GM21786 (cell line): ENCODE measurements around the gene MRPL28.
A peak's percentile ranks its signal among the peaks of the same experiment; 100 is the strongest.
"Not testable (repeated sequence)": the region's sequence is repeated elsewhere in the genome, so short reads cannot be mapped to it uniquely, and the experiment has no call there.

Experiments used
- ATAC-seq: cut with Tn5 transposase; IDR thresholded peaks from one replicate; pipeline ENCODE4 v1.9.1; 2021; ENCODE audit not compliant: unreplicated experiment

MRPL28 gene

DNA sequence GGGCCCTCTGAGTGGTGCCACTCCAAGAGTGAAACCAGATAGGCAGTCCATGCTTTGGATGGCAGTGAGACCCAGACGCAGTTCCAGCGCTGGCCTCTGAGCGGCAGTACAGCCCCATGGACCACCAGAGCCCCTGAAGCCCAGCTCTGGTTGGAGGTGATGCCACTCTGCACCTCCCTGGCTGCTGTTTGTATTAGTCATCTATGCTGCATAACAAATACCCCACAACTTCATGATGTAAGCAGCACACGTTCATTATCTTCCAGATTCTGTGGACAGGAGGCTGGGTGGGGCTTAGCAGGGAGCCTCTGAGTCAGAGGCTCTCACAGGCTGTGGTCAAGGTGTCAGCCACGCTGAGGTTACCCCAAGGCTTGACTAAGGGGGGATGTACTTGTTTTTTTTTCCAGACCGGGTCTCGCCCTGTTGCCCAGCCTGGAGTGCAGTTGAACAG, 21.6 kb upstream of the MRPL28 start:
- ATAC-seq: no peak

DNA sequence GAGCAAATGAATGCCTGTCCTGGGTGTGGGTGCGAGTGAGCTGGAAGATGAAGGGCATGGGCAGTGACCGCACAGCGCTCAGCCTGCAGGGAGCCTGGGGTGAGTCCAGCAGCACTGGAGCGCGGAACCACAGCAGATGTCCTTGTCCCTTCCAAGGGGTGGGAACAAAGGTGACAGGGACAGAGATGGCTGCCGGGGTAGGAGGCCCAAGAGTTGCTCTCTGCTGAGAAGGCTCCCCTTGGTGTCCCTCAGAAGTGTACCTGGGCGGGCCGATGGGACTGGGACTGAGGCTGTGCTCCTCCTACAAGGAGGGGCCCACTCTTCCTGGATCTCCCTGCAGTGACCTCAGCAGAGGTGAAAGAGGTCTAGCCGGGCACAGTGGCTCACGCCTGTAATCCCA, 19.0 kb upstream of the MRPL28 start:
- no peak for ATAC-seq

DNA sequence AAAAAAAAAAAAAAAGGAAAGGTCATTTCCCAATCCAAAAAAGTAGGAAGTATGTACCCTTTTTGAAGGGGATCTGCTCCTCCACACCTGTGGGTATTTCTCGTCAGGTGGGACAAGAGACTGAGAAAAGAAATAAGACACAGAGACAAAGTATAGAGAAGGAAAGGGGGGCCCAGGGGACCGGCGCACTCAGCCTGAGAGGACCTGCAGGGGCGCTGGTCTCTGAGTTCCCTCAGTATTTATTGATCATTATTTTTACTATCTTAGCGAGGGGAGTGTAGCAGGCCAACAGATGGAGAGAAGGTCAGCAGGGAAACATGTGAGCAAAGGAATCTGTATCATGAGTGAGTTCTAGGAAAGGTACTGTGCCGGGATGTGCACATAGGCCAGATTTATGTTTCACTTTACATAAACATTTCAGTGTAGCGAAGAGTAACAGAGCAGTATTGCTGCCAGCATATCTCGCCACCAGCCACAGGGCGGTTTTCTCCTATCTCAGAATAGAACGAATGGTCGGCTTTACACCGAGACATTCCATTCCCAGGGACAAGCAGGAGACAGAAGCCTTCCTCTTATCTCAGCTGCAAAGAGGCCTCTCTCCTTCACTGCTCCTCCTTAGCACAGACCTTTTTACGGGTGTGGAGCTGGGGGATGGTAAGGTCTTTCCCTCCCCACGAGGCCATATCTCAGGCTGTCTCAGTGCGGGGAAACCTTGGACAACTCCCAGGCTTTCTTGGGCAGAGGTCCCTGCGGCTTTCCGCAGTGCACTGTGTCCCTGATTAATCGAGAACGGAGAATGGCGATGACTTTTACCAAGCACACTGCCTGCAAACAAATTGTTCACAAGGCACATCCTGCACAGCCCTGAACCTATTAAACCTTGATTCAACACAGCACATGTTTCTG, 17.7 kb upstream of the MRPL28 start:
- ATAC-seq: not testable (repeated sequence)

DNA sequence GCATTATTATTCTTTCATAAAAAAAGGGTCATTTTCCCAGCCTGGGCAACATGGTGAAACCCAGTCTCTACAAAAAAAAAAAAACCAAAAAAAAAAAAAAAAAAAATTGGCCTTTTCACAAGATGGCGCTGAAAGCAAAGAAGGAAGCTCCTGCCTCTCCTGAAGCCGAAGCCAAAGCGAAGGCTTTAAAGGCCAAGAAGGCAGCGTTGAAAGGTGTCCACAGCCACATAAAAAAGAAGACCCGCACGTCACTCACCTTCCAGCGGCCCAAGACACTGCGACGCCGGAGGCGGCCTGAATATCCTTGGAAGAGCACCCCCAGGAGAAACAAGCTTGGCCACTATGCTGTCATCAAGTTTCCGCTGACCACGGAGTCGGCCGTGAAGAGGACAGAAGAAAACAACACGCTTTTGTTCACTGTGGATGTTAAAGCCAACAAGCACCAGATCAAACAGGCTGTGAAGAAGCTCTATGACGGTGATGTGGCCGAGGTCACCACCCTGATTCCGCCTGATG, 16.4 kb upstream of the MRPL28 start:
- ATAC-seq: no peak

DNA sequence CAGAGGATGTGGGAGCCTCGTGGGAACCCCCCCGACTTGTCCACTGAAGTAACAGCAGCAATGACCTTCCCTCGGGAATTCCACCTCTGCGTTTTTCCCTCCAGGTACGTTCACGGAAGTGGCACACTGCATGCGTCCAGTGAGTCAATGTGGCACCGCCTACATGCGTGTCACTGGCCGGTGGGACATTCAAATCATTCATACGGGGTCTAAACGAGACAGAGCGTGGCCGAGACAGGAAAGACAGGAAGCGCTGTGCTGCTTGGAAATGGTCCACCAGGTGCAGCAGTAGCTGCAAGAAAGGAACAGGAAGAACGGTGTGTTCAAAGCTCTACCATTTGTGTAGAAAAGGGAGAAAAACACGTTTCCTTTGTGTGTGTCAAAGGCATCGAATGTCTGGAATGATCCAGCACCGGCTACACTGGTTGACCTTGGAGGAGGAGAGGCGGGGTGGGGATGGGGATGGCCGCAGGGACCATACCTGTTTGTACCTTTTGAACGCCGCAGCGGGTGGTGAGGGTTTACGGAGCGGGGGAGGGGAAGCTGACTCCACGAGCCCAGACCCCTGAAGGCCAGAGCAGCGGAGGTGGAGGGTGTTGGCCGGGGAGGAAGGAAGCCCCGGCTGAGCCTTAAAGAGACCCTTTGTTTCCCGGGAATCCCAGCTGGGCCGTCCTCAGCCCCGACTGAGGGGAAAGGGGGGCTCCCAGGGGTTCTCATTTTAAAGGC, 13.2 kb upstream of the MRPL28 start:
- no peak for ATAC-seq

DNA sequence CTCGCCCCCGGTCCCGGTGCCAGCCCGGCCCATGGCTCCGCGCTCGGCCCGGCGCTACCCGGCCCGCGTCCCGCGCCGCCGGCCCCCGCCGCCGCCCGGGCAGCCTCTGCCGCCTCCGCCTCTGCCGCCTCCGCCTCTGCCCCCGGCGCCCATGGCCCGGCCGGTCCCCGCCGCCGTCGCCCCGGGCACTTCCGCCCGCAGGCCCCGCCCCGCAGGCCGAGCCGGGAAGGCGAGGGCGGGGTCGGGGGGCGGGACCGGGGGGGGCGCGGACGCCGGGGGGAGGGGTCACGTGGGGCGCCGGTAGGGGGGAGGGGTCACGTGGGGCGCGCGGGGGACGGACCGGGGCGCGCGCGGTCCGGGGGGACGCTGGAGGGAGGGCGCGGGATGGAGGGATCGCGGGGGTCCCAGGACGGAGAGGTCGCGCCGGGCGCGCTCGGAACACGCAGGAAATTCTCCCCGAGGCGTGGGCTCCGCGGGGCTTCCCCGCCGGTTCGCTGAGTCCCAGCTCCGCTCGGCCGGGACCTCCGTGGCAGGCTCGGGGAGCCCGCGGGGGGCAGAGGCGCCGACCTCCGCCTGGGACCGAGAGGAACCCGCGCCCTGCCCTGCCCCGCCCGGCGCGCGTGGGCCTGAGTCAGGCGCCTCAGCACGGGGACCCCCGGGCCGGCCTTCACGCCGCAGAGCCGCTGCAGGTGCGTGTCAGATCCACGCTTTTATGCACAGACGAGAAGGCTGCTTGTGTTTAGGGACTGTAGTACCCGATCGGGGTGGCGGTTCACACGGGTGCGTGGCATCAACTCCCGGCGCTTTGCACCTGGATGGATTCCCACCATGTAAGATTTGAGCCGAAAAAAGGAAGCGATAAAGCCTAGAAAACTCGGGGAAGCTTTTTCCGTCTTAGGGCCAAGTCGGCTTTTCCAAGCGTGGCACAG, 11.7 kb upstream of the MRPL28 start, which contains the start of gene PGAP6:
Gene PGAP6 (minus strand): TSS at position 190 of the 929 bp plus-strand sequence. CDS start 157 bp downstream, at position 33.
- peak; percentile 44 for ATAC-seq

DNA sequence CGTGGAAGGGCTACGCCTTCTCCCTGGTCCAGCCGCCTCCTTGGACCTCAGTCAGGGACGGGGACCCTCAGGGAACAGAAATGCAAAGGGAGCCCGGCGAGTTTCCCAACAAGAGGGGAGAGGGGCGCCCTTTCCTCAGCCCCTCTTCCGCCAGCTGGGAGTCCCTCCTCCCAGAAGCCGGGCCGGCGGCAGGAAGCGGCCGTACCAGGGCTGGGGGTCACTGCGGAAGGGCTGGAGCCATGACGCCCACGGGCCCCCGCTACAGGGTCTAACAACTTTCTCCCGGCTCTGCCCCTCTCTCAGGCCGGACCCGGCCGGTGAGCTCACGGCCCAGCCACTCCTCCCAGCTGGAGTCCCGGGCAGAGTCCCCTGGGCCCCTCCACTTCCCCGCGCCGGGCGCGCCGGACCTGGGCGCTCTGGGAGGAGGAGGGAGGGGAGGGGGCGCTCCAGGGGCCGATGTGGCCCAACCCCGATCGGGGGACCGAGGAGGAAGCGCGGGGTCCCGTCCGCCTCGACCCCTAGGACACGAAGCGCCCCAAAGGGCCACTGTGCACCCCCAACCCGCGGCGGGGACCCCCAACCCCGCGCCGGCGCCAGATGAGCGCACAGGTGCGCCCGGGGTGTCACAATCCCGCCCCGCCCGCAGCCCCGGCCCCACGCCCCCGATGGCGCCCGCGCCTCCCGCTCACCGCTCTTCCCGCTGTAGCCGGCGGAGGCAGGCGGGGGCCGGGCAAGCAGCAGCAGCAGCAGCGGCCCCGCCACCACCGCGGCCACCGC, 10.9 kb upstream of the MRPL28 start:
- ATAC-seq: peak; percentile 31

DNA sequence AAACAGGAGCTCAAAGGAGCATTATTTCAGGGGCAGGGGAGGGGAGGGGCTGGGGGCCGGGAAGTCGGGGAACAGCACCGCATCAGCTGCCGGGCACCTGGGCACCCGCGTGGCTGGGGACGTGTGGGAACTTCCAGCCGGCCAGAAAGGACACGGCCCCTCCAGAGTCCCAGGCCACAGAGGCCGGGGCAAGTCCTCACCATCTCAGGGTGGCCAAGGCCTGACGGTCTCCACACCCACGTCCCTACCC, 10.3 kb upstream of the MRPL28 start:
- ATAC-seq: no peak

DNA sequence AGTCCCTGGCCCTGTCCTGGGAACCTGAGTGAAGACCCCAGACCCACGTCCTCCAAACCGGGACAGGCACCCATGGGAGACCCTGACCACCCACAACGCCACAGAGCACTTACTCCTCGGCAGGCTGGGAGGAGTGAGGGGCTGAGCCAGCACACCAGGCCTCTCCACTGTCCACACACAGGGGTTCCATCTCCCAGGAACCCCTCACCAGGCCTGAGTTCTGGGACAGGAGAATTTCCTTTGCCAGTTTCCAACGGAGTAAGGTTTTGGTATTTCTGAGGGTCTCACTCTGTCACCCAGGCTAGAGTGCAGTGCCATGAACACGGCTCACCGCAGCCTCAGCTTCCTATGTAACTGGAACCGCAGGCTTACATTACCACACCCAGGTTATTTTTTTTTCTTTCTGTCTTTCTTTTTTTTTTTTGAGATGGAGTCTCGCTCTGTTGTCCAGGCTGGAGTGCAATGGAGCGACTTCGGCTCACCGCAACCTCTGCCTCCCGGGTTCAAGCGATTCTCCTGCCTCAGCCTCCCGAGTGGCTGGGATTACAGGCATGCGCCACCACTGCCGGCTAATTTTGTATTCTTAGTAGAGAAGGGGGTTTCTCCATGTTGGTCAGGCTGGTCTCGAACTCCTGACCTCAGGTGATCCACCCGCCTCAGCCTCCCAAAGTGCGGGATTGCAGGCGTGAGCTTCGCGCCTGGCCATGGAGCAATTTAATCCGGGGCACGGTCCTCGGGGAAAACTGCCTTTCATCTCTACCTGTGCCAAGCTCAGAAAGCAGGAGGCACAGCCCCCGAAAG, 9.8 kb upstream of the MRPL28 start:
- ATAC-seq: no peak

DNA sequence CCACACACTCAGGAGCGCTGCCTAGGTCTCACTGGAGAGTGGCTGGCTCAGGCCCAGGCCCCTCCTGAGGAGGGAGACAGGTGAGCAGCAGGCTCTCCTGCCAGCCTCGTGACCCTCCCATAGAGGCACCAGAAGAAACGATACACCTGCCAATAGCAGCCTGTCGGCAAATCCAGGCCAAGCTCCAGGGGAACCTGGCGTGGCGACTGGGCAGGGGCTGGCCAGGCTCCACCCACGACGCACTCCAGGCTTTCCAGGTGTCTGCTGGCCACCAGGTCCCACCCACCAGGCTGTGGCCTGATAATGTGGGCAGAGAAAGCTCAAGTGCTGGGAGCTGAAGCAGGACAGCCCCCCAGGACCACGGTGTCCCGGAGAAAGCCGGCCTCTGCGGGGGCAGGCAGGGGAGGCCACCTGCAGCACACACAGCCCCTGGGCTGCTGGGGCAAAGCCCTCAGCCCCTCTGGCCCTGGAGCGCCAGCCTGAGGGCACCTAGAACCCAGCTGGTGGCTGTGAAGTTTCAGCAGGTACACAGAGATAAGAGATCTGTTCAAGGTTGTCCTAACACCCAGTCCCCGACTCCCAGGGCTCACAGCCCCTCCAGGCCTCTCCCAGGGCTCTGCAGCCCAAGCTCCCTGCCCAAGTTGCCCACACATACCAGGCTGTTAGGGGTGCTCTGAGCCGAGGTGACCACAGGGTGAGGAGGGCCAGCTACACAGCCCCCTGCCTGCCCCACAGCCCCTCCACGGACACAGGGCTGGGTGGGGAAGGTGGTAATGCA, 9.0 kb upstream of the MRPL28 start:
- no peak for ATAC-seq

DNA sequence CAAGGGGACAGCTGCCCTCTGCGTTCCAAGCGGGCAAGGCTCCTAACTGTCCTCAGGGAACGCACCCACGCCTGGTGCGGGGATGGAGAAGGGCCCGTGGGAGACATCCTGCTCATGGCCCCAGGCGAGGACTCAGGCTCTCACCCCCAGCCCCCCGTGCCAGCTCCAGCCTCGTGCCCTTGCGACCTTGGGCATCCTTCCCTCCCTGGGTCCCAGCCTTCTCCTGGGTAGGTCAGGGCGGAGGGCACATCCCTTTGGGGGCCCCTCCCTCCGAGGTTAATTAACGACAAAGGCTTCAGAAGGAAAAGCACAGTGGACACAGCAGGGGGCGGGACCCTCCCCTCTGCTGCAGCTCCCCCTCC, 8.5 kb upstream of the MRPL28 start:
- ATAC-seq: no peak

DNA sequence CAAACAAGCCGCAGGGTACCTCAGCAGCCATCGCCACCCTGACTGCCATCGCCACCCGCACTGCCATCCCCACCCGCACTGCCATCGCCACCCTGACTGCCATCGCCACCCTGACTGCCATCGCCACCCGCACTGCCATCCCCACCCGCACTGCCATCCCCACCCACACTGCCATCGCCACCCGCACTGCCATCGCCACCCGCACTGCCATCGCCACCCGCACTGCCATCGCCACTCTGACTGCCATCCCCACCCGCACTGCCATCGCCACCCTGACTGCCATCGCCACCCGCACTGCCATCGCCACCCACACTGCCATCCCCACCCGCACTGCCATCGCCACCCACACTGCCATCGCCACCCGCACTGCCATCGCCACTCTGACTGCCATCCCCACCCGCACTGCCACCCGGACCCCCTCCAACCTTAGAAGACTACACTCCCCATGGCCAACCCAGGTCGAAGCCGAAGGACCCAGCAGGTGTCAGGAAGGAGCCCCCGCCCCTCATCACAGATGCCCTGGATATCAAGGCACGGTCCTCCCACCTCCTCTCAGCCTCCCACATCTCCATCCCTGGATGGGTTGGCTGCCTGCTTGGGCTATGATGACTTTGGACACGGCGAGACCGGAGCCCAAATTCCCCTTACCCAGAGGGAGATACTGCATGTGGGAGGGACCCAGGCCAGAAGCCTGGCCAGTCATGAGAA, 7.9 kb upstream of the MRPL28 start:
- not testable (repeated sequence) for ATAC-seq

DNA sequence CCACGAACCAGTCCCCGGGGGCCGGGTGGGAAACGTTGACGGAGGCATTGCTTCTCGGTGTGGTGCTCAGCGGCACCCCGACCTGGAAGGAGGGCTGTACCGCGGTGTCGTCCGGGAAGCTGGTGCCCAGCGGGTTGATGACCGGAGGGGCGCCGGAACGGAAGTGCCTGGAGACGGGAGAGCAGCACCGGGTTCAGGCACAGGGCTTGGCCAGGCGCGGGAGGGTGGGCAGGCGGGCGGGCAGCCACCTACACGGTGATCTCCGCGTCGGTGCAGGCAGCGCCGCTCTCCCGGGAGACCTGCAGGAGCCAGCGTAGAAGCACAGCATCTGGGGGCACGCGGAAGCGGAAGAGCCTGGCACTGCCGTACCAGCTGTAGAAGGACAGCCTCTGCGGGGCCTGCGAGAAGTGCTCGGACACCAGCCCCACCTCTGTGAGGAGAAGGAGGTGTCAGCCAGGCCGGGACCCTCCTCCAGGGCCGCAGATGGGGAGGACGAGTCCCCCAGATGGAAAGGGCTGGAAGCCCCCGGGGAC, 7.1 kb upstream of the MRPL28 start:
- no peak for ATAC-seq

DNA sequence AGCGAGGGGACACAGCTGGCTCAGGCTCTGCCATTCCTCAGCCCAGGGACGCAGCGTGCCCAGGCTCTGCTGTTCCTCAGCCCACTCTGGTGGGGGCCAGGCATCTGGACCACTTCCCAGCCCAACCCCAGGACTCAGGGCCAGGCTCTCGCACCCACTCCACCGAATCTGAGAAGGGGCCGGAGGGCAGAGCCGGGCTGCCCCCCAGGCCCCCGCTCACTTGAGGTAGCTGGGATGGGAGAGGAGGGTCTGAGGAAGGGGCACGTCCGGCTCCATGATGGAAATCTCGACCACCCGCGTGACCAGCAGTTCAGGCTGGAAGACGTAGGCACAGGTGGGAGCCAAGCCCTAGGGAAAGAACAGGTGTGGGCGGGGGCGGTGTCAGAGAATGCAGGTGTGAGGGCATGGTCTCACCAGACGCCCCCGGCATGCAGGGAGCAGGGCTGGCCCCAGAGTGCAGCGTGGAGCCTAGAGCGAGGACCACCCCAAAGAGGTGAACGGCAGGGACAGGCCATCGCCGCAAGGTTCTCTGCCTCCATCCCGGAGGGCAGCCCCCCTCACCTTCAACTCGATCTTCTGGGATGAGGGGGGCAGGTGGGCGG, 6.6 kb upstream of the MRPL28 start:
- no peak for ATAC-seq

DNA sequence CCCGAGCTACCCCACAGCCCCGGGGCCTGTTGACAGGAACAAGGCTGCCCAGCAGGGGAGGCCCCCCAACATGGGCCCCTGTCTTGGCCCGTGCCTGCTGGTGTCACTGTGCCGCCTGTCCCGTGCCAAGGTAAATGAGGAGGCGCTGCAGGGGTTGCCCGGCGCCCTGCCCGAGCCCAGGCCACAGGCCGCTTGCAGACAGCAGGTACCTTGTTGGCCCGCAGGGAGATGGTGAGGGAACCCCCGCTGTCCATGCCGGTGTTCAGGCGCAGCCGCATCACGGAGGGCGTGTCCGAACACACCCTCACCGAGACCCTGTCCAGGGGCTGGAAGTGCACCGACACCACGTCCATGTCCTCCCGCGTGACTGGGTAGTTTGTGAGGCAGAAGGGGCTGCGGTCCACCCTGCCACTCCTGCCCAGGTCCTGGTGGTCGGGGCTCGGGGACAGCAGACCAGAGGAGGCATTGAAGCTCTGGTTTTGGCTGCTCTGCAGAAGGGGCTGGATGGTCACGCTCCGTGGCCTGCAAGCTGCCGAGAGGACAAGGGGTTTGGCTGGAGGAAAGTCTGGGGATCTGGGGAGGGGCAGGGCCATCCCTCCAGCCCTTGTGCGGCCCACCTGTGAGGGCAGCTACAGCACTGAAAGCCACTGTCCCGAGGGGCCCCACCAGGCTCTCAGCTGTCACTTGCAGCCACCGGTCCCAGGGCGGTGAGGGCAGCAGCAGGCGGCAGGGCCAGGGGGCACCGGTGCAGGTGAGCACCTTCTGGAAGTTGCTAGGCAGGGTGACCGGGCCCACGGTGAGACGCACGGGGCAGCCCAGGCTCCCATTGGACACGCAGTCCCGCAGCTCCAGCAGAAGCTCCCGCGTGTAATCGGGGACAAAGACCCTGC, 5.8 kb upstream of the MRPL28 start:
- no peak for ATAC-seq

DNA sequence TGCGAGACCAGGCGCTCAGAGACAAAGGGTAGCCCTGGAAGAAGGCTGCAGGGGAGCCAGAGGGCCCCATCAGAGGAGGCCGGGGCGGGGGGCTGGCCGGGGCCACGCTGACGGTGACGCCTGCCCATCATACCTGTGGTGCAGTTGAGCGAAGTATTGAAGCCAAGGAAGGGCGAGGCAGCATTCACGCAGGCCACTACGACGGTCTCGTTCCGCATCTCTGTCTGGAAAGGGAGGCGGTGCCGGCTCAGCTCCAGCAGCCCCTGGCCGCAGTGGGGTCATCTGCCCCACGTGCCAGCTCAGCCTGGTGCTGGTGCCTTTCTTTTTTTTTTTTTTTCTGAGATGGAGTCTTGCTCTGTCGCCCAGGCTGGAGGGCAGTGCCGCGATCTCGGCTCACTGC, 4.9 kb upstream of the MRPL28 start:
- no peak for ATAC-seq

DNA sequence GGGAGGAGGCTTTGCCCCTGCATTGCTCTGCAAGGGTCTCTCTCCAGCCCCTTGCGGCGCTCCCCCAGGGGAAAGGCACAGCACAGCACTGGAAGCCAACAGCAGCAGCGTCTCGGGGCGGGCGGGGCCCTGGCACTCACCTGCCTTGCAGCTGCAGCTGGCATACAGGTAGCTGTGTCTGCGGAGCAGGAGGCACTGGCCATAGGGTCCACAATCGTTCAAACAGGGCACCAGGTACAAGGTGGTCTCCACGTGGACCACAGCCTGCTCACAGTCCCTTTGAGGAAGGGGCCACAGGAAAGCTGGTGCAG, 4.2 kb upstream of the MRPL28 start:
- no peak for ATAC-seq
